ENCODE measurements around the gene CCIN. TPM values are rescaled to one million over a fixed set of nuclear protein-coding genes. Genes with fewer than 3 reads are reported as not detected.

Gene CCIN
- polyA plus RNA-seq, 2 of the 4 experiments (the other 2 are of a cell fraction): not detected

GRCh38 chr9:36166168-36166927 is 2.8 kb upstream of the CCIN start:
- Histone ChIP-seq H3K4me3 (peak overlapping the region; percentile 47), H3K4me2 (peak overlapping the region; percentile 82), H3K4me1 (peaks cover 38% of the 10 kb centered on the region), H3K27ac (peak overlapping the region; percentile 65 to 84; a peak in 5 of 6 replicates), H3K9me3 (no peaks in the 10 kb centered on the region)
- ATAC-seq (peak; percentile 85 to 93), FAIRE-seq (no peak), DNase-seq (ENCODE audit: low read depth in 1 of 2, low spot score in 1 of 2) (peak; percentile 87 to 93)
- 10% methylated on average over 36 of the region's 58 CpGs for WGBS (ENCODE audit: missing lambda C conversion rate)
- ChIA-PET POLR2A (interaction anchor here (0.7 to 2.3 kb wide), 7 partner anchors 17 to 65 kb away, joined by 3 to 11 read pairs (median 3); partner anchors contain the start of genes CLTA and GLIPR2), CTCF (interaction anchor here (0.6 to 16.6 kb wide), 57 partner anchors 9 to 354 kb away, joined by 3 to 321 read pairs (median 4); partner anchors contain the start of genes CLTA, GLIPR2, RECK and SPAG8)
- TF ChIP-seq EP300 (IDR thresholded peaks at IDR 0.05) (no peak), PHF8 (IDR thresholded peaks at IDR 0.05; ENCODE audit: borderline replicate concordance, low read depth) (no peak), EHF (CRISPR knock-in tag; IDR thresholded peaks at IDR 0.05) (no peak), NR3C1 (IDR thresholded peaks at IDR 0.05) (no peak), RAD21 (conservative IDR thresholded peaks at IDR 0.05 in 1 of 2, IDR thresholded peaks at IDR 0.05 in 1 of 2) (peak; percentile 80 to 97), FOXS1 (CRISPR knock-in tag; IDR thresholded peaks at IDR 0.05) (no peak), MYC (IDR thresholded peaks at IDR 0.05; ENCODE audit: borderline replicate concordance, low read length) (no peak), MAX (IDR thresholded peaks at IDR 0.05) (peak; percentile 82), ZNF302 (CRISPR knock-in tag; IDR thresholded peaks at IDR 0.05) (no peak), GATA3 (IDR thresholded peaks at IDR 0.05; ENCODE audit: borderline replicate concordance) (no peak), ELK1 (IDR thresholded peaks at IDR 0.05; ENCODE audit: low read depth, low read length) (no peak), HOXB13 (CRISPR knock-in tag; IDR thresholded peaks at IDR 0.05; ENCODE audit: low read depth) (no peak), CEBPB (IDR thresholded peaks at IDR 0.05) (no peak), REST (IDR thresholded peaks at IDR 0.05) (no peak), PBX3 (IDR thresholded peaks at IDR 0.05) (no peak), NFE2L2 (conservative IDR thresholded peaks at IDR 0.05; ENCODE audit: low read length) (no peak), HDAC2 (IDR thresholded peaks at IDR 0.05) (0 out of 2 replicates have a peak, but pooled peaks have one; percentile 40), RCOR1 (IDR thresholded peaks at IDR 0.05; ENCODE audit: low read depth, low read length) (no peak), CTCF (IDR thresholded peaks at IDR 0.05) (peak; percentile 91), CBX2 (IDR thresholded peaks at IDR 0.05; ENCODE audit: borderline replicate concordance, low read depth) (no peak), ATOH8 (CRISPR knock-in tag; IDR thresholded peaks at IDR 0.05; ENCODE audit: low read depth) (no peak), ZC3H11A (IDR thresholded peaks at IDR 0.05) (no peak), ESRRA (IDR thresholded peaks at IDR 0.05; ENCODE audit: borderline replicate concordance, low read length) (no peak), BHLHE40 (IDR thresholded peaks at IDR 0.05; ENCODE audit: low read depth, low read length) (no peak), JUNB (IDR thresholded peaks at IDR 0.05) (no peak), NPAS2 (CRISPR knock-in tag; IDR thresholded peaks at IDR 0.05; ENCODE audit: borderline replicate concordance) (no peak), HEYL (CRISPR knock-in tag; IDR thresholded peaks at IDR 0.05) (no peak), RNF2 (IDR thresholded peaks at IDR 0.05; ENCODE audit: borderline replicate concordance, low read depth) (no peak), ZSCAN20 (CRISPR knock-in tag; IDR thresholded peaks at IDR 0.05) (no peak), HES2 (IDR thresholded peaks at IDR 0.05) (no peak)
